Thyroid gland (tissue), 4 donors: Measurements from ENCODE around the gene ITIH5. TPM values are rescaled to one million over a fixed set of nuclear protein-coding genes. Genes with fewer than 3 reads are reported as not detected.
A peak's percentile ranks its signal among the peaks of the same experiment; 100 is the strongest.
"Not testable (repeated sequence)": the region's sequence is repeated elsewhere in the genome, so short reads cannot be mapped to it uniquely, and the experiment has no call there.

ENCODE experiments used
- DNase-seq, 2 donors: peaks; one replicate each; pipeline ENCODE4 v3.0.0-alpha.2; 2019
- H3K27ac ChIP-seq, 3 donors: fragments of 200-600 bp; sonication (generic); 1 replicate in 2 of 3; 2 replicates in 1 of 3; pipeline ENCODE4 v1.5.1; 2016 to 2019; ENCODE audit warnings: mild to moderate bottlenecking in 1 of 3, moderate library complexity in 1 of 3
- H3K27me3 ChIP-seq: fragments of 200-600 bp; sonication (generic); one replicate; pipeline ENCODE4 v1.5.1; 2019
- H3K36me3 ChIP-seq, 2 donors: fragments of 200-600 bp; sonication (generic); one replicate each; pipeline ENCODE4 v1.5.1; 2016 to 2019
- H3K4me1 ChIP-seq, 2 donors: fragments of 200-600 bp; sonication (generic); one replicate each; pipeline ENCODE4 v1.5.1; 2017 to 2019
- H3K4me3 ChIP-seq, 3 donors: fragments of 200-600 bp; sonication (generic); replicated peaks in 1 of 3; 1 replicate in 2 of 3; 2 replicates in 1 of 3; pipeline ENCODE4 v1.5.1; 2016; ENCODE audit warnings: mild to moderate bottlenecking in 1 of 3
- H3K9me3 ChIP-seq: fragments of 200-600 bp; sonication (generic); one replicate; pipeline ENCODE4 v1.5.1; 2017
- POLR2A ChIP-seq, 2 donors: fragments of 450-650 bp; IDR thresholded peaks; one replicate each; pipeline ENCODE4 v1.6.1; 2017; ENCODE audit warnings: antibody characterized with exemption in 2 of 2, mild to moderate bottlenecking in 2 of 2, moderate library complexity in 1 of 2
- WGBS, 2 donors: methylation state at CpG; one replicate each; pipeline ENCODE4 v1.1.5; 2017; 5-methylcytosine and 5-hydroxymethylcytosine counted together
- intact Hi-C: fragments of 100-400 bp; cut with DNase I; formaldehyde crosslinking; loops from one replicate; pipeline ENCODE4 v1.15.1; 2023
- total RNA-seq, 4 donors: library from RNA; depleted of rRNA; stranded (reverse); fragments of >200 nt; gene quantifications; one replicate each; pipeline ENCODE4 v1.2.3, GENCODE V29; 2016
- TF ChIP-seq, protein P1 (sequence below), 6 experiments: fragments of 200-600 bp in 3 of 6; fragments of 450-650 bp in 3 of 6; sonication (generic) in 3 of 6; IDR thresholded peaks; one replicate each; pipeline ENCODE4 v1.5.1; 2016 to 2019; ENCODE audit warnings: antibody characterized with exemption in 6 of 6, mild to moderate bottlenecking in 2 of 6, inconsistent platforms in 1 of 6, moderate library complexity in 1 of 6

The ITIH5 gene
- total RNA-seq, 4 donors from 2014 or later: 14.4 to 31.3 (median 20.2) TPM

DNA sequence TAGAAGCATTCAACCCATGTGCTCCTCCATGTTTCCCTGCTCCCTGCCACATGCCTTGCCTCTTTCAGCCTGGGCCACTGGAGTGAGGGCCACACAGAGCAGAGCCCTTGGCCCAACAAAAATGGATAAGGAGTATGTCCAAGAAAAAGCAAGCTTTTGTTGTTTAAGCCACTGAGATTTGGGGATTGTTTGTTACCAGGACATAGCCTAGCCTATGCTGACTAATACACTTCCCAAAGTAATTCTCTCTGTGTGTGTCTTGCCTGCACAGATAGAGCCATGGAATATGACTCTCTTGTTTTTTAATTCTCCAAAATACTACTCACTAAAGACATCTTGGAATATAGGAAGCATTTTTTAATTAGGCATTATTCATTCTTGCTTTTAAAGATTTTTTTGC lies 22.8 kb upstream of the ITIH5 start:
- Histone ChIP-seq H3K36me3 (no peaks in the 10 kb centered on the region), H3K9me3 (no peaks in the 10 kb centered on the region), H3K4me1 (no peaks in the 10 kb centered on the region), H3K27me3 (no peaks in the 10 kb centered on the region), H3K27ac (no peak overlapping the region), H3K4me3 (no peak overlapping the region)
- intact Hi-C loops: loop anchor here (5.0 kb wide), 1 partner anchor 162 kb away; no protein-coding TSS in a partner anchor
- DNase-seq: no peak
- TF ChIP-seq, protein P1, sequence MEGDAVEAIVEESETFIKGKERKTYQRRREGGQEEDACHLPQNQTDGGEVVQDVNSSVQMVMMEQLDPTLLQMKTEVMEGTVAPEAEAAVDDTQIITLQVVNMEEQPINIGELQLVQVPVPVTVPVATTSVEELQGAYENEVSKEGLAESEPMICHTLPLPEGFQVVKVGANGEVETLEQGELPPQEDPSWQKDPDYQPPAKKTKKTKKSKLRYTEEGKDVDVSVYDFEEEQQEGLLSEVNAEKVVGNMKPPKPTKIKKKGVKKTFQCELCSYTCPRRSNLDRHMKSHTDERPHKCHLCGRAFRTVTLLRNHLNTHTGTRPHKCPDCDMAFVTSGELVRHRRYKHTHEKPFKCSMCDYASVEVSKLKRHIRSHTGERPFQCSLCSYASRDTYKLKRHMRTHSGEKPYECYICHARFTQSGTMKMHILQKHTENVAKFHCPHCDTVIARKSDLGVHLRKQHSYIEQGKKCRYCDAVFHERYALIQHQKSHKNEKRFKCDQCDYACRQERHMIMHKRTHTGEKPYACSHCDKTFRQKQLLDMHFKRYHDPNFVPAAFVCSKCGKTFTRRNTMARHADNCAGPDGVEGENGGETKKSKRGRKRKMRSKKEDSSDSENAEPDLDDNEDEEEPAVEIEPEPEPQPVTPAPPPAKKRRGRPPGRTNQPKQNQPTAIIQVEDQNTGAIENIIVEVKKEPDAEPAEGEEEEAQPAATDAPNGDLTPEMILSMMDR (IDR thresholded peaks at IDR 0.05): no peak
- TF ChIP-seq POLR2A (IDR thresholded peaks at IDR 0.05): no peak

DNA sequence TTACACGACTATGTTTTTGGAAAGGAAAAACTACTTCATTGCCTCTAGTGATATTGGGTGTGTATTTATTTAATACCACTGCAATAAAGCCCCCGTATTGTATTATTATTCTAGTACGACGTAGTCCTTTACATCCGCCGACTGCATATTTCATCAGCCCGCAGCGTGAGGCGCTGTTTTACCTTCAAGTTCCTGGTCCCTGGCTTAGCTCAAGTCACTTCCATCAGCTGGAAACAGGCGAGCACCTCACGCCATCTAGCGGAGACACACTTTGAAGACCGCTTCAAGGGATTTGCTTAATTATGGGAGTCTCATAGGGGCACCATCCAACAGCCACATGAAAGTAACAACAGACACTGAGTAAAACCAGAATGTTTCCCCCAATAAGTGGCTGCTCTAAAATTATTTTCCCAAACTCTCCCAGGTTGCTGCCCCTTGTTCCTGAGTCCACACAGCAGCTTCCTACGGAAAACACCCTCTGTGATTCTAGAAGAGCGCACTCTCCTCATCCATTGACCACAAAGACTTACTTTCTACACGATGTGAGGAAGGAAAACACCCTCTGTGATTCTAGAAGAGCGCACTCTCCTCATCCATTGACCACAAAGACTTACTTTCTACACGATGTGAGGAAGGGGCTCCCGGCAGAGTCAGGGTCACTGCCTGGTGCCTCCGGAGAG lies 20.6 kb upstream of the ITIH5 start:
- Histone ChIP-seq H3K4me3 (no peak overlapping the region), H3K27ac (no peak overlapping the region), H3K9me3 (no peaks in the 10 kb centered on the region), H3K27me3 (no peaks in the 10 kb centered on the region), H3K36me3 (no peaks in the 10 kb centered on the region), H3K4me1 (no peaks in the 10 kb centered on the region)
- TF ChIP-seq POLR2A (IDR thresholded peaks at IDR 0.05): no peak
- TF ChIP-seq, protein P1 (IDR thresholded peaks at IDR 0.05): peak; percentile 86 to 98 (median 92)
- intact Hi-C loops: loop anchor here (5.0 kb wide), 1 partner anchor 160 kb away; no protein-coding TSS in a partner anchor
- 20 to 23% methylated on average over 20 of the region's 20 CpGs for WGBS, 2 donors
- DNase-seq: peak; percentile 87 to 89

DNA sequence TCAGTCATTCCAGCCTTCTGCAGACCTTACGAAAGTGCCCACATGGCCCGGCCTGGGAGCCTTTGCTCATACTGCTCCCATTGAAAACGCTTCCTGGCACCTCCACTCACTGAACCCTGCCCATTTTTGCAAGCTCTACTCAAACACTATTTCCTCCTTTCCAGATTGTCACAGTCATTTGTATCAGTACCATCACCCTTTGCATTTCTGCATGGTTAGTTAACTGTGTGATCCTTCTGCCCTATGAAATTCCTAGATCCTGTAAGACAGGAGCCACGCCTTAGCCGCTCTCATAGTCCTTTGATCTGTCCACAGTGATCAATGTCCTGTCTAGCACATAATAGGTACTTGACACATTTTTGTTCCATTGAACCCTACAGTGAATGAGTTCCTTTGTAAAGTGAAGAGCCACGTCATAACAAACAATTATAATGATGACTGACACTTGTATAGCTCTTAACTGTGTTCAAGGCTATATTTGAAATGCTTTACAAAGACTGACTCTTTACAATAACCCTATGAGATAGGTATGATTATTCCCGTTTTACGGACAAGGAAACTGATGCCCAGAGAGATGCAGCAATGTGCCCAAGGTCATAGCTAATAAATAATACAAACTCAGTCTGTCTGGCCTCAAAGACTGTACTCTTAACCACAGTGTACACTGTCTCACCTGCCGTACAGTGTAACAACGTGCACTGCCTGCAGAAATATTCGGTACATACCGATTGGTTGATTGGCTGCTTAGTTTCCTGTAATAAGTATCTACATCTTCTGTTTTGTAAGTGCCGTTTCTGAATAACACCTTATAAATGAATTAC lies 19.8 kb upstream of the ITIH5 start:
- intact Hi-C loops: loop anchor here (5.0 kb wide), 1 partner anchor 159 kb away; no protein-coding TSS in a partner anchor
- Histone ChIP-seq H3K9me3 (no peaks in the 10 kb centered on the region), H3K27me3 (no peaks in the 10 kb centered on the region), H3K36me3 (no peaks in the 10 kb centered on the region), H3K4me1 (no peaks in the 10 kb centered on the region), H3K27ac (no peak overlapping the region), H3K4me3 (no peak overlapping the region)
- TF ChIP-seq, protein P1 (IDR thresholded peaks at IDR 0.05): no peak
- no peak for TF ChIP-seq POLR2A (IDR thresholded peaks at IDR 0.05)
- WGBS, 2 donors: 74 to 83% methylated on average over 13 of the region's 13 CpGs
- no peak for DNase-seq

DNA sequence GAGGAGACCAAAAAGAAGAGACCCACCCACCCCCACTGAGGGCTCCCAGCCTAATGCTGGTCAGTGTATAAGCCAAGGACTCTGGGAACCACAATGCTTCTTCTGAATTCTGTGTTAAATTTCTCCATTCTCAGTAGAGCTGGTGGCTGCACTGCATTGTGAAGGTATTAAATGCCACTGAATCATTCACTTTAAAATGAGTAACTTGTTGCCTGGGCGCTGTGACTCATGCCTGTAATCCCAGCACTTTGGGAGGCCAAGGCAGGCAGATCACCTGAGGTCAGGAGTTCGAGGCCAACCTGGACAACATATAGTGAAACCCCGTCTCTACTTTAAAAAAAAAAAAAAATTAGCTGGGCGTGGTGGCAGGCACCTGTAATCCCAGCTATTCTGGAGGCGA lies 13.3 kb upstream of the ITIH5 start:
- DNase-seq, H3K4me1 ChIP-seq, H3K36me3 ChIP-seq, H3K27me3 ChIP-seq, H3K9me3 ChIP-seq, H3K4me3 ChIP-seq, intact Hi-C loops, H3K27ac ChIP-seq: not testable (repeated sequence)
- WGBS, 2 donors: 83 to 86% methylated on average over 5 of the region's 5 CpGs

DNA sequence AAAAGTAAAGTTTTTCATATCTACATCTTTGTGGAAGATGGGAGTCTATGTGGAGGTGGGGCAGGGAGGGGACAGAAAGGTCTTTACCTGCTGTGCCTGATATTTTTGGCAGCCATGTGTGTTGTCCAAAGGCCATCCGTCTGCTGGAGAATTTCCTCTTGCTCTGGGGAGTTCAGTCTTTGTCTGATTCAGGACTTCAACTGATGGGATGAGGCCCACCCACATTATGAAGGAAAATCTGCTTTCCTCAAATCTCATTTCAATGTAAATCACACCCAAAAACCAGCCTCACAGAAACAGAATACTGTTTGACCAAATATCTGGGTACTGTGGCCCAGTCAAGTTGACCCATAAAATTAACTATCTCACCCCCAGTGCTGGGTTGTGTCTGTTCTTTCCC lies 12.5 kb upstream of the ITIH5 start:
- no peaks in the 10 kb centered on the region for H3K9me3 ChIP-seq
- no peak overlapping the region for H3K27ac ChIP-seq
- 81 to 93% methylated on average over 1 of the region's 1 CpG for WGBS, 2 donors
- DNase-seq: no peak
- intact Hi-C loops: no loop called here
- TF ChIP-seq, protein P1 (IDR thresholded peaks at IDR 0.05): no peak
- no peak for TF ChIP-seq POLR2A (IDR thresholded peaks at IDR 0.05)
- H3K36me3 ChIP-seq: no peaks in the 10 kb centered on the region
- H3K4me3 ChIP-seq: no peak overlapping the region
- no peaks in the 10 kb centered on the region for H3K4me1 ChIP-seq
- H3K27me3 ChIP-seq: no peaks in the 10 kb centered on the region
